Measurements from ENCODE around the gene CCDC192.

DNA sequence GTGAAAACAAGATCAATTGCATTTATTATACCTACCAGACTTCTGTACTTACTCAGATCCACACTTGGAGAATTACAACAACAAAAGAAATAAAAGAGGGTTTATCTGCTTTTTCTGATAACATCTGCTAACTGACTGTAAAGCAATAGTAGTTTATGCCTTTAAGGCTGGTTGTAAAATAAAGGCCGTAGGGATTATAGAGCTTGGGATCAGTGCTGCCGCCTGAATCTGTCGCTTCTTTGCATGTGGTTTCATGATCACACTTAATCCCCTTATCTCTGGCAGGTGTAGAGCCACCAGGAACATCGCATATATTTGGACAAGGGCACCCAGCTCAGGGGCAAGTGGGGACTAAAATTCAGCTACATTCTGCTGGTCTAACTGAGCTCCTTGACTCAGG is 146.7 kb downstream of the CCDC192 start:
- no peak for TF ChIP-seq CTCF (IDR thresholded peaks at IDR 0.05)
- TF ChIP-seq POLR2AphosphoS5 (IDR thresholded peaks at IDR 0.05): no peak

Measured in suprapubic skin (tissue), 3 donors.